Astrocyte (in vitro differentiated cells and primary cell): ENCODE measurements around the gene ERFL. TPM values are rescaled to one million over a fixed set of nuclear protein-coding genes. Genes with fewer than 3 reads are reported as not detected.

Experiments used
- DNase-seq: peaks from one replicate; pipeline ENCODE4 v3.0.0-alpha.2; 2010; ENCODE audit warnings: low read depth
- FAIRE-seq: peaks from 2 replicates; lab custom pipeline; 2011; peaks lifted over from hg19 to GRCh38; lab: Jason Lieb, UNC
- H2AFZ ChIP-seq: 2 replicates; pipeline ENCODE4 v1.6.0; 2012; ENCODE audit warnings: low read depth, low read length, inconsistent platforms
- H3K27ac ChIP-seq: 2 replicates; pipeline ENCODE4 v1.5.1; 2011; ENCODE audit warnings: low read depth, low read length, inconsistent platforms
- H3K27me3 ChIP-seq: 2 replicates; pipeline ENCODE4 v1.6.0; 2011; ENCODE audit warnings: low read length, inconsistent platforms; ENCODE audit not compliant: insufficient read depth
- H3K36me3 ChIP-seq: 2 replicates; pipeline ENCODE4 v1.5.1; 2011; ENCODE audit warnings: low read length, inconsistent platforms; ENCODE audit not compliant: insufficient read depth
- H3K4me1 ChIP-seq: 2 replicates; pipeline ENCODE4 v1.5.1; 2011; ENCODE audit warnings: low read length, inconsistent platforms; ENCODE audit not compliant: insufficient read depth
- H3K4me2 ChIP-seq: 2 replicates; pipeline ENCODE4 v1.6.0; 2012; ENCODE audit warnings: low read length, inconsistent platforms
- H3K4me3 ChIP-seq: 2 replicates; pipeline ENCODE4 v1.5.1; 2011; ENCODE audit warnings: low read depth, mild to moderate bottlenecking, low read length, inconsistent platforms; ENCODE audit not compliant: insufficient read depth
- H3K79me2 ChIP-seq: 2 replicates; pipeline ENCODE4 v1.6.0; 2012; ENCODE audit warnings: mild to moderate bottlenecking, low read length, inconsistent platforms; ENCODE audit not compliant: insufficient read depth
- H3K9ac ChIP-seq: 2 replicates; pipeline ENCODE4 v1.6.0; 2012; ENCODE audit warnings: mild to moderate bottlenecking, low read length, inconsistent platforms
- H3K9me3 ChIP-seq: 2 replicates; pipeline ENCODE4 v1.5.1; 2012; ENCODE audit warnings: low read depth, mild to moderate bottlenecking, low read length, inconsistent platforms; ENCODE audit not compliant: insufficient read depth
- H4K20me1 ChIP-seq: 2 replicates; pipeline ENCODE4 v1.6.0; 2012; ENCODE audit warnings: low read length, inconsistent platforms; ENCODE audit not compliant: insufficient read depth
- H3K27ac Mint-ChIP-seq: one replicate; pipeline ENCODE4 v1.8.0; 2021; ENCODE audit warnings: mild to moderate bottlenecking, mixed read lengths; ENCODE audit not compliant: unreplicated experiment
- H3K27me3 Mint-ChIP-seq: one replicate; pipeline ENCODE4 v1.8.0; 2021; ENCODE audit warnings: low read depth, mixed read lengths; ENCODE audit not compliant: unreplicated experiment
- H3K36me3 Mint-ChIP-seq: one replicate; pipeline ENCODE4 v1.8.0; 2021; ENCODE audit warnings: low read depth, mixed read lengths; ENCODE audit not compliant: unreplicated experiment
- H3K4me1 Mint-ChIP-seq: one replicate; pipeline ENCODE4 v1.8.0; 2021; ENCODE audit warnings: low read depth, mixed read lengths; ENCODE audit not compliant: unreplicated experiment
- H3K4me3 Mint-ChIP-seq: one replicate; pipeline ENCODE4 v1.8.0; 2021; ENCODE audit warnings: mild to moderate bottlenecking, moderate library complexity, mixed read lengths; ENCODE audit not compliant: unreplicated experiment
- H3K9me3 Mint-ChIP-seq: one replicate; pipeline ENCODE4 v1.8.0; 2021; ENCODE audit warnings: mild to moderate bottlenecking, mixed read lengths; ENCODE audit not compliant: unreplicated experiment
- EZH2 ChIP-seq: IDR thresholded peaks from 2 replicates; pipeline ENCODE4 v1.6.1; 2012; ENCODE audit warnings: mild to moderate bottlenecking, low read length, inconsistent platforms; ENCODE audit not compliant: insufficient read depth
- total RNA-seq: library from RNA; stranded (reverse); gene quantifications from 2 replicates; pipeline ENCODE4 v1.2.1, GENCODE V29; 2021
- TF ChIP-seq, protein P1 (sequence below): IDR thresholded peaks from 2 replicates; pipeline ENCODE4 v1.5.1; 2011; ENCODE audit warnings: low read depth, mild to moderate bottlenecking, inconsistent platforms, low read length, moderate library complexity; ENCODE audit not compliant: insufficient read depth

The ERFL gene
- total RNA-seq, 1 donor from 2014 or later, result 0.41 TPM

GRCh38 chr19:41945135-41945766 lies 17.0 kb upstream of the ERFL start:
- peaks cover 25% of the 10 kb centered on the region for H3K27me3 Mint-ChIP-seq
- FAIRE-seq, result no peak
- Histone ChIP-seq H3K36me3 (no peaks in the 10 kb centered on the region), H3K27me3 (no peaks in the 10 kb centered on the region), H3K9ac (no peak overlapping the region), H3K27ac (no peak overlapping the region), H3K9me3 (no peaks in the 10 kb centered on the region), H3K4me1 (no peaks in the 10 kb centered on the region), H2AFZ (no peak overlapping the region), H3K4me2 (no peak overlapping the region), H3K79me2 (no peaks in the 10 kb centered on the region), H4K20me1 (no peaks in the 10 kb centered on the region), H3K4me3 (no peak overlapping the region)
- TF ChIP-seq, protein P1, sequence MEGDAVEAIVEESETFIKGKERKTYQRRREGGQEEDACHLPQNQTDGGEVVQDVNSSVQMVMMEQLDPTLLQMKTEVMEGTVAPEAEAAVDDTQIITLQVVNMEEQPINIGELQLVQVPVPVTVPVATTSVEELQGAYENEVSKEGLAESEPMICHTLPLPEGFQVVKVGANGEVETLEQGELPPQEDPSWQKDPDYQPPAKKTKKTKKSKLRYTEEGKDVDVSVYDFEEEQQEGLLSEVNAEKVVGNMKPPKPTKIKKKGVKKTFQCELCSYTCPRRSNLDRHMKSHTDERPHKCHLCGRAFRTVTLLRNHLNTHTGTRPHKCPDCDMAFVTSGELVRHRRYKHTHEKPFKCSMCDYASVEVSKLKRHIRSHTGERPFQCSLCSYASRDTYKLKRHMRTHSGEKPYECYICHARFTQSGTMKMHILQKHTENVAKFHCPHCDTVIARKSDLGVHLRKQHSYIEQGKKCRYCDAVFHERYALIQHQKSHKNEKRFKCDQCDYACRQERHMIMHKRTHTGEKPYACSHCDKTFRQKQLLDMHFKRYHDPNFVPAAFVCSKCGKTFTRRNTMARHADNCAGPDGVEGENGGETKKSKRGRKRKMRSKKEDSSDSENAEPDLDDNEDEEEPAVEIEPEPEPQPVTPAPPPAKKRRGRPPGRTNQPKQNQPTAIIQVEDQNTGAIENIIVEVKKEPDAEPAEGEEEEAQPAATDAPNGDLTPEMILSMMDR, result no peak
- TF ChIP-seq EZH2, result no peak
- H3K4me3 Mint-ChIP-seq, result no peak overlapping the region
- H3K4me1 Mint-ChIP-seq, result no peaks in the 10 kb centered on the region
- DNase-seq, result no peak
- peaks cover 12% of the 10 kb centered on the region for H3K36me3 Mint-ChIP-seq
- no peak overlapping the region for H3K27ac Mint-ChIP-seq
- H3K9me3 Mint-ChIP-seq, result peaks cover 5% of the 10 kb centered on the region

DNA sequence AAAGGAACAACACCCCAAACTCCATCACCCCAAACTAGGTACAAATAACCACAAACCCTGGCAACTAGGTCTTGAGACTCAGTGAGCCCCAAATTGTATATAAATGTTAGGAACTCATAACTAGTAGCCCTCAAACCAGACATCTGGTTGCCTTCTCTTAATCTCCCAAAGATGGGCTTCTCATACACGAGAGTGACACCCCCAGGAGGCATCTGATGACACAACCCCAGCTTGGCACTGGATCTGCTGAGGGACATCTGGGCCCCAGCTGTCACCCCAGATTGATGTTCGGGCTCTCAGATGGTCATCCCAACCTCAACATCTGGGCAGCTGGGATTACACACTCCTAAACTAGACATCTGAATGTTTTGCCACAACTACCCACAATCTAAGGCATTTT lies 16.1 kb upstream of the ERFL start:
- Mint-ChIP-seq H3K36me3 (peaks cover 12% of the 10 kb centered on the region), H3K4me1 (no peaks in the 10 kb centered on the region), H3K4me3 (no peak overlapping the region), H3K27me3 (peaks cover 27% of the 10 kb centered on the region), H3K9me3 (peaks cover 5% of the 10 kb centered on the region), H3K27ac (no peak overlapping the region)
- H3K9me3 ChIP-seq, result no peaks in the 10 kb centered on the region
- no peak overlapping the region for H3K9ac ChIP-seq
- DNase-seq, result no peak
- H4K20me1 ChIP-seq, result no peaks in the 10 kb centered on the region
- no peak overlapping the region for H2AFZ ChIP-seq
- TF ChIP-seq EZH2, result no peak
- TF ChIP-seq, protein P1, result no peak
- H3K27me3 ChIP-seq, result no peaks in the 10 kb centered on the region
- no peak overlapping the region for H3K4me2 ChIP-seq
- H3K4me3 ChIP-seq, result no peak overlapping the region
- H3K4me1 ChIP-seq, result peaks cover 3% of the 10 kb centered on the region
- H3K27ac ChIP-seq, result no peak overlapping the region
- H3K36me3 ChIP-seq, result no peaks in the 10 kb centered on the region
- no peak for FAIRE-seq
- no peaks in the 10 kb centered on the region for H3K79me2 ChIP-seq

GRCh38 chr19:41941410-41942202 lies 13.4 kb upstream of the ERFL start:
- H3K27me3 ChIP-seq, result peaks cover 6% of the 10 kb centered on the region
- H3K4me1 Mint-ChIP-seq, result peaks cover 6% of the 10 kb centered on the region
- no peak for DNase-seq
- peak overlapping the region; percentile 95 for H3K4me2 ChIP-seq
- FAIRE-seq, result no peak
- H3K79me2 ChIP-seq, result no peaks in the 10 kb centered on the region
- peaks cover 6% of the 10 kb centered on the region for H3K4me1 ChIP-seq
- no peak overlapping the region for H3K4me3 ChIP-seq
- no peaks in the 10 kb centered on the region for H3K36me3 ChIP-seq
- H3K27ac ChIP-seq, result no peak overlapping the region
- no peaks in the 10 kb centered on the region for H3K9me3 ChIP-seq
- H3K9ac ChIP-seq, result no peak overlapping the region
- peak overlapping the region; percentile 79 for H3K4me3 Mint-ChIP-seq
- TF ChIP-seq, protein P1, result no peak
- TF ChIP-seq EZH2, result no peak
- H3K27me3 Mint-ChIP-seq, result peaks cover 28% of the 10 kb centered on the region
- H3K27ac Mint-ChIP-seq, result peak overlapping the region; percentile 62
- peaks cover under 1% of the 10 kb centered on the region for H4K20me1 ChIP-seq
- H2AFZ ChIP-seq, result no peak overlapping the region
- peaks cover 8% of the 10 kb centered on the region for H3K36me3 Mint-ChIP-seq
- H3K9me3 Mint-ChIP-seq, result peaks cover 5% of the 10 kb centered on the region
